DMS114 treated with DMSO at 0.1 percent for 48 hours (cell line): Measurements from ENCODE around the gene SORT1.
"Not testable (repeated sequence)": the region's sequence is repeated elsewhere in the genome, so short reads cannot be mapped to it uniquely, and the experiment has no call there.

Experiments used
- DNase-seq: peaks from one replicate; lab custom pipeline; 2025; ENCODE audit not compliant: unreplicated experiment; lab: John Stamatoyannopoulos, UW

The SORT1 gene

DNA sequence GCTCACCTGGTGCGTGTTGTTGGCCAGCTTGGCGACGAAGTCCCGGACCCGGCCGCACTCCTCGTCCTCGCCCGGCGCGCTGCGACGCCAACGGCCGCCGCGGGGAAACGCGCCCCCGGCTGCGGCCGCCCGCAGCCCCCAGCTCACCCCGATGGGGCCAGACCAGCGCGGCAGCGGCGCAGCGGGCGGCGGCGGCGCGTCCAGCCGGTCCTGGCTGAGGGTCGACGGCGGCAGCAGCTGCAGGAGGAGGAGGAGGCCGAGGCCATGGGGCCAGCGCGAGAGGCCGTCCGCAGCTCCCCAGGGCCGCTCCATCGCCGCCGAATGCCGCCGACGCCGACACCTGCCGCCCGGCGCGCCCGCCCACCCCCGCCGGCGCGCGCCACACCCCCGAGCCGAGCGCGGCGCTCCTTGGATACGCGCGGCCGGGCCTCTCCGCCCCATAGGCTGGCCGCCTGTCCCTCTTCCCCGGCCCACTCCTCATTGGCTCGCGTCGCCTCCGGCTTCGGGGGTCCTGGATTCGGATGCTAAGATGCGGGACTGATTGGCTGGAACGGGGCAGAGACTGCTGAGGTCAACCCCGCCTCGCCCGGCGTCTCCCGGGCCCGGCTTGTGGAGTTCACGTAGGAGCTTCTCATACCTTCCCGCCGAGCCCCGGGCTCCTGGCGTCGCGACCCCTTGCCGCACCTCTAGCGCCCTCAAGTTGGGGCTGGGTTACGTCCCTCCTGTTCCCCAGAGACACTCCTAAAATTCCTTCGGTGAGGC lies at the start of gene SORT1:
SORT1 (minus strand) TSS at position 338 of the 762 bp plus-strand sequence; CDS start at position 312, 26 bp downstream.
- DNase-seq = peak; percentile 92

DNA sequence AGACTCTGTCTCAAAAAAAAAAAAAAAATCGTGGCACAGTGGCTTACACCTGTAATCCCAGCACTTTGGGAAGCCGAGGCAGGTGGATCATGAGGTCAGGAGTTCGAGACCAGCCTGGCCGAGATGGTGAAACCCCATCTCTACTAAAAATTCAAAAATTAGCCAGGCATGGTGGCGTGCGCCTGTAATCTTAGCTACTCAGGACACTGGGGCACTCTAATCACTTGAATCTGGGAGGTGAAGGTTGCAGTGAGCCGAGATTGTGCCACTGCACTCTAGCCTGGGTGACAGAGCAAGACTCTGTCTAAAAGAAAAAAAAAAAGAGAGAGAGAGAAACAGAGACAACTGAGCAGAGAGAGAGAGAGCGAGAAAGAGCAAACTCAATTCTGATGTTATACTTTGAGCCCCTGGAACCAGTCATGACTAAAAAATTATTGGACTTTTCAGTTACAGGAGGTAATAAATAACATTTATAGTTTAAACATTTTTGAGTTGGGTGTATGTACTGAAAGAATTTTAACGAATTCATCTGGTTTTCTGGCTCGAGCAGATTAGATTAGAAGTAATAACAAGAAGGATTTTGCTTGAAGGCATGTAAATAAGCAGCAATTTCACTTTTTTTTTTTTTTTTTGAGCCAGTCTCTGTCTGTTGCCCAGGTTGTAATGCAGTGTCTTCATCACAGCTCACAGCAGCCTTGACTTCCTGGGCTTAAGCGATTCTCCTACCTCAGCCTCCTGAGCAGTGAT lies 48.4 kb upstream of the SORT1 start:
- DNase-seq = not testable (repeated sequence)

DNA sequence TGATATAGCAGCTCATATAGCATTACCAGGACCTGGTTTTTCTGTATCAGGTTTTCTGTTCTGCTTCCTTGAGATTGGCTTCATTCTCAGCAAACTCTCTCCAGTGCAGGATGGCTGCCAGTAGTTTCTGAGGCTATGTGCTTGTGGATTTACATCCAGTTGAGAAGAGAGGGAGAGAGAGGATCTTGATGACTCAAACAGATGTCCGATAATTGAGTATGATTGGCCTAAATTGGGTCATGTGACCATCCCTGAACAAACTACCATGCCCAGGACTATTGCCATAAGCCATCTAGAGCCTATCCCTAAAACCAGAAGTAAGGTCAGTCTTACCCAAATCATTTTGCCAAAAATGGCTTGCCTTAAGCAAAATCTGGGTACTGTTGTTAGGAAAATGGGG lies 46.6 kb upstream of the SORT1 start:
- DNase-seq = no peak

DNA sequence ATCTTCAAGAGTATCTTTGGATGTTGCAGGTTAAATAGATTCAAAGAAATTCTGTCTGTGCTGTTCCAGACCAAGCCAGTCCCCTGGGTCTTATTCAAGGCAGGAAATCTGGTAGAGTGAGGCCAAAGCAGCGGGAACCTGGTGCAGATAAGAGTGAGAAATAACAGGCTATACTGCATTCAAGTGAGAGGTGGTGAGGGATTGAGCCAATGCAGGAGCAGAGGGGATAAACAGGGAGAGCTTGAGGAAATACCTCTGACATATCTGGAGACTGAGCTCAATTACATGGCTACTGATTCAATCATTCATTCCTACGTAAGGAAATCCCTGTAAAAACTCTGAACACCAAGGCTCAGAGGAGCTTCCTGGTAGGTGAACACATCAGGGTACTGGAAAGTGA lies 45.8 kb upstream of the SORT1 start:
- DNase-seq = no peak

DNA sequence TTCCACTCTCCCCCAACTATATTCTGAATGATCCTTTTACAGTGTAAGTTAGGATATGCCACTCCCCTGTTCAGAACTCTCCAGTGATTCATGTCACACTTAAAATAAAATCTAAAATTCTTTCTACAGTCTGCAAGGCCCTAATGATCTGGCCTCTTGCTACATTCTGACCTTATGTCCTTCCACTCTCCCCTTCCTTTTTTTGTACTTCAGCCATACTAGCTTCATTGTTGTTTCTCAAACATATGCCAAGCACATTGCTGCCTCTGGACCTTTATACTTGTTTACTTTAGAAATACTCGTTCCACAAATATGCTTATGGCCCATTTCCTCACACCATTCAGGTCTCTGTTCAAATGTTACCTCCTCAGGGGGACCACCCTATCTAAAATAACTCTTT lies 43.4 kb upstream of the SORT1 start:
- DNase-seq = no peak

DNA sequence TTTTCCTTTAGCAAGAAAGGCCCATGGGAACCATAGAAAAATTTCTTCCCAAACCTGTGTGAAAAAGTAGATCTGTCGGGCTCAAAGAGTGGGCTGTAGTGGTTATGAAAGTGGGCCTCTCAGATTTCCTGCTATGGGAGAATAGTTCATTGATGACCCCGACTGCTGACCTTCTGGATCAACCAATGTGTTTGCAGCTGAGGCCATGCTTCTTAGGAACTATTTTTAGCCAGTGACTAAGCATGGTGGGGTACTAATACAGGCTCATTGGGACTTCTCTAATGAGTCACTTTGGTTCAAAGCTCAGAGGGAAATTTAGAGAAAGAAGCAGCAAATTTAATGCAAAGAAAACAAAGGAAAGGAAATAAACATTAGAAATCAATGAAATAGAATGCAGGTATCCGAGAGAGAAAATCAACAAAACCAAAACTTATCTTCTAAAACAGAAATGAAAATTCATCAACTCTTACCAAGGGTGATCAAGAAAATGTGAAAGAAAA lies 41.1 kb upstream of the SORT1 start:
- DNase-seq = no peak

DNA sequence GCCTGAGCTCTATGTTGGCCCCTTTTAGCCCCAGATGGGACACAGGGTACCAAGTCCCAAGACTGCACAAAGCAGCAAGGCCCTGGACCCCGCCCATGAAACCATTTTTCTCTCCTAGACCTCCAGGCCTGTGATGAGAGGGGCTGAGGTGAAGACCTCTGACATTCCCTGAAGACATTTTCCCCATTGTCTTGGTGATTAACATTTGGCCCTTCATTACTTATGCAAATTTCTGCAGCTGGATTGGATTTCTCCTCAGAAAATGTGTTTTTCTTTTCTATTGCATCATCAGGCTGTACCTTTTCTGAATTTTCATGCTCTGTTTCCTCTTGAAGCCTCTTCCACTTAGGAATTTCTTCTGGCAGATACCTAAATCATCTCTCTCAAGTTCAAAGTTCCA lies 36.8 kb upstream of the SORT1 start:
- no peak for DNase-seq

DNA sequence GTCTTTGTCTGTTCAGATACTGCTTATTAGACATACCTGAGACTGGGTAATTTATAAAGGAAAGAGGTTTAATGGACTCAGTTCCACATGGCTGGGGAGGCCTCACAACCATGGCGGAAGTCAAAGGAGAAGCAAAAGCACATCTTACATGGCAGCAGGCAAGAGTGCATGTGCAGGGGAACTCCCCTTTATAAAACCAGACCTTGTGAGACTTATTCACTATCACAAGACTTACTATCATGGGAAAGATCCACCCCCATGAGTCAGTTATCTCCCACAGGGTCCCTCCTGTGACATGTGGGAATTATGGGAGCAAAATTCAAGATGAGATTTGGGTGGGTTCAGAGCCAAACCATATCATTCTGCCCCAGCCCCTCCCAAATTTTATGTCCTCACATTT lies 35.6 kb upstream of the SORT1 start:
- DNase-seq = no peak

DNA sequence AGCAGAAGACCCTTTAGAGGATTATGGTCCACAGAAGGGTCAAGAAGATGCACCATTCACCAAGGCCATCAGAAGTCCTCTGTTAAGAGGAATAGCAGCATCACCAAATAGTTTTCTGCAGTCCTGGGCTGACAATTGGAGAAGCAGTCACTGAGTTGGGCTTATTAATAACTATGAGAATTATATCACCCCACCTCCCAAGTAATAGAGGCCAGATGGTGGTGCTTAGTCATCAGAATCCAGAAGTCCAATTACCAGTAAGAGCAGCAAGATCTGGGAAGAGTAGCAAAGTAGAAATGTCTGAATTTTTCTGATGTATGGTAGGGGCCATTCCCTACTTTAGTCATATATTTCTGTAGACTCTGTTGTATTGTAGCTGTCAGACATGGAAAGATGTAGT lies 34.6 kb upstream of the SORT1 start:
- DNase-seq = no peak

DNA sequence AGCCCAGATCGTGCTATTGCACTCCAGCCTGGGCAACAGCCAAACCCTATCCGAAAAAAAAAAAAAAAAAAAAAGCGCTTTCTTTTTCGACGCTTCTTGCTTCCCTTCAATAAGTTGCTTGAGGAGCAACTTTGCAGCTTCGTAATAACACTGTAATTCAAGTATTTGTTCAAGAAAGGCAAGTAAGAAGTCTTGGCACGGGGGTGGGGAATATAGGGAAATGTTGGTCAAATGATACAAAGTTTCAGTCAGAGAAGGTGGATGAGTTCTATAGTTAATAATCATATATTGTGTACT lies 29.4 kb upstream of the SORT1 start:
- DNase-seq = no peak

DNA sequence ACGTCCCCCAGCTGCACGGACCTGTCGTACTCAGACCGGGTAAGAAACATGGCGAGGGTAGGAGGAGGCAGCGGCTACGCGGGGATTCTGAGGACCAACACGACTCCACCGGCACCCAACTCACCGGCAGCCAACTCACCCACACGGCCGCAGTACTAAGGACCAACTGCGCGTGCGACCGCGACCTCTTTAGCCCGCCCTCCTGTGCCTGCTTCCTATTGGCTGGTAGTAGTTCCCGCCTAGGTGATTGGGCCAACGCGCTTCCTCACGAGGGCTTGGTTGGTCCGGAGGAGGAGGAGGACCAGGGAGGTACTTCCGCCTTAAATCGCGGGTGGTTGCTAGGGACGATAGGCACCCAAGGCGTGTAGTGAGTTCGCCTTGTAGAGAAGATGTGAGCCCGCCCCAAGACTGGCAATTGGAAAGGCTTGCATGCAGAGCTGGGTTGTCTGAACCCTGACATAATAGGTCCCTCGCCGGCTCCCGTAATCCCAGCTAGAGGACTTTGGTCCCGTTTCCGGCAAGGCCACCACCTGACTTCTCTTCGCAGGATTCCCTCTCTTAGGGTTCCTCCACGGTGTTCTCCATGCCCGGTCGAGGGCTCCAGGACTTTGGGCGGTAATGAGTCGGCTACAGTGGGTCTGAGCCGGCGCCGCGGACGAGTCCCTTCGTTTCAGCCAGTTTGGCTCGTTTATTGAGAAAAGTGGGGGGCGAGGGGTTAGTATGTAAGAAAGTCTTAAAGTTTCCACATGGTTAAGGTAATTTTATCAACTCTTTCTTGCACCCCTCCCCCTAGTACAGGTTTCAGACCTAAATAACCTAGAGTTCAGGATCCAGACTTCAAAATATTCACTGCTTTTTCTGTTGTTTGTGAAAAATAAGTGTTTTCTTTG lies 28.8 kb upstream of the SORT1 start, which contains the start of gene PSMA5:
PSMA5 (minus strand) TSS at position 168 of the 890 bp plus-strand sequence; CDS start at position 50, 118 bp downstream.
- DNase-seq = peak; percentile 99

DNA sequence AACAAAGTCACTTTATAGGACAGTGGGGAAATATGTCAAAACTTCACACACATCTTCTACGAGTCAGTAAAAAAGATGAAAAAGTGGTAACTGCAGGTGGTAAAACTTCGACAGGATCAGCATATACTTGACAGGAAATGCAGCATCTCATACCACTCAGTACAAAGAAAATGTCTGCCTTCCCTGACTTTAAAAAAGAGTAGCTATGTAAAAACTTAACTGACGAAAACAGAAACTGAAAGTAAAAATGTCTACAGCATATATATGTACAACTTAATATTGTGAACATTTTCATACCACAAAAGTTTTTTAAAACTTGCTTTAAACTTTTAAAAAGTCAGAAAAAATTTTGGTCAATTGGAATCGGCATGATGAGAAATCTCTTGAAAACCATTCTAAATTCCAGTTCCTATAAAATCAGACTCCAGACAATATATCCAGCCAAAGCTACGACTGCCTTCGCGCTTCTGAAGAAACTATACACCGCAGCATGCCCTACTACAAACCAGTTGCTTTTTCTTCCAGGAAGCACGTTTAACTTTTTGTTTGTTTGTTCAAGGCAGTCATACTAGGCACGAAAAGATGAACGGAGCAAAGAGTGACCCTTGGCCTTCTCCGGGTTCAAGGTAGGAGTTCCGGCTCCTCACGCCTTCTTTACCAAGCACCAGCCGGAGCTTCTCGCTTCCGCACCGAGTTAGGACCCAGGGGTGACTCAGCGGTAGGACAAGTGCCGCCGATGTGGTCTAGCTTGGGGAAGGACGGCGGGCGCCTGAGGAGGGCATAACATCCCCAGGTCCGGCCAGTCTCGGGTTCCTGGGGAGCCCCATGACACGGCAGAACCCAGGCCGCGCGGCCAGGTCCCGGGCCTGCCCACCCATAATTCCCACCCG lies 27.9 kb upstream of the SORT1 start:
- peak; percentile 26 for DNase-seq

DNA sequence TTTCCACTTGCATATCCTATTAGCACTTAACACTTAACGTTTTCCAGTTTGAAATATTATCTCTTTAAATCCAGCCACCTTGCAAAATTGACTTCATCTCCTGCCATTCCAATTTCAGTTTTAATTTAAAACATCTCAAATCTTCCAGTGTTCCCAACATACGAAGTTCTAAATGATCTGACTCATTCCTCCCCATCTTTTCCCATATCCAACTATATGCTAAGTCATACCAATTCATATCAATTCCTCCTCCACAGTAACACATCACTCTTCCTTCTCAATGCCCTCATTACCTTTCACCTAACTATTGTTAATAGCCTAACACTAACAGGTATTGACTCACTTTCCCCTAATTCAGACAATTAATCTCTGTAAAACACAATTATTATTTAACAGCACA lies 25.8 kb upstream of the SORT1 start:
- no peak for DNase-seq

DNA sequence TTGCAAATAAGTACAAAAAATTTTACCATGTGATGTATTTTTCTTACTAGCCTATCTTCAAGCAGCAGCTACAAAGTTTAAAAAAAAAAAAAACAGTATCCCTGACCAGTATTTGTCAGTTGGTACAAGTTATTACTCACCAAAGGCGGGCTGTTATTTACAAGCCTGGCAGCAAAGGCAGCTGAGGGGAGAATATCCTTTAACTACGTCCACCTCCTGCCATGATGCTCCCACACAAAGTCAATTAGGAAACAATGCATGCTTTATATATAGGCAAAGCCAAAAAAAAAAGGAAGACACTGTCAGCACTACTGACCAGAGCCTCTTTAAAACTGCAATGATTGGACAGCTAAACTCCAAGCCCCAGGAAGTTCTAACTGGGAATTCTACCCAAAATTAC lies 14.8 kb upstream of the SORT1 start:
- no peak for DNase-seq

DNA sequence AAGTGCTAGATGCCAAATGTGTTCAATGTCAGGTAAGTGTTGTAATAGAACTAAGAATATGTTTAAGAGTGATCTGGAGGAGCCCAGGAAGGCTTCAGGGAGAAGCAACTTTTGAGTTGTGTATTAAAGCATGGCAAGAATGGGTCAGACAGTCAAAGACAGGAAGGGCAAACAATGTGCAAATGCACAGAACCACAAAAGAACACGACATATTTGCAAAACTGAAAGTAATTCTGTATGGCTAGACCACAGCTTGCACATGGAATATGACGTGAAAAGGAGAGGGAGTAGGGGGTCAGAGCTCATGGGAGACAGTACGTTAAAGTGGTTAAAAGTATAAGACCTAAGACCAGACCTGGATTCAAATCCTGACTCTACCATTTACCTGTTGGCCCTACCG lies 7.1 kb upstream of the SORT1 start:
- DNase-seq = no peak

DNA sequence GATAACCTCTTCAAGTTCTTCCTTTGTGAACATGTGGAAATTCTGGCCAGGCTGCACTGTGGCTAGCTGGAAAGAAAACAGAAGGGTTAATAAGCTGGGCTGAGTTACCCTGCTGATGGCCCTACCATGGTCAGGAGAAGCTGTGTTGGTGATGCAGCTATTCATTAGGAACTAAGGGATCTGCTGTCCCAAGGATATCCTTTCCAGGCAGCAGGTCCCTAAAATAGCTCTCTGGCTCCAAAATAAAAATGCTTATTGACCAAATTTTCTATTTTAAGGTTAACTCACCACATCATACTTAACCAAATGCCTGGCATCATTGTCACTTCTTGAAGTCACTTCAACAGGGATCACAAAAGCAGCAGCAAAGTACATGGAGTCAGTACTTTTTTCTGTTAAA lies 4.3 kb upstream of the SORT1 start:
- no peak for DNase-seq

DNA sequence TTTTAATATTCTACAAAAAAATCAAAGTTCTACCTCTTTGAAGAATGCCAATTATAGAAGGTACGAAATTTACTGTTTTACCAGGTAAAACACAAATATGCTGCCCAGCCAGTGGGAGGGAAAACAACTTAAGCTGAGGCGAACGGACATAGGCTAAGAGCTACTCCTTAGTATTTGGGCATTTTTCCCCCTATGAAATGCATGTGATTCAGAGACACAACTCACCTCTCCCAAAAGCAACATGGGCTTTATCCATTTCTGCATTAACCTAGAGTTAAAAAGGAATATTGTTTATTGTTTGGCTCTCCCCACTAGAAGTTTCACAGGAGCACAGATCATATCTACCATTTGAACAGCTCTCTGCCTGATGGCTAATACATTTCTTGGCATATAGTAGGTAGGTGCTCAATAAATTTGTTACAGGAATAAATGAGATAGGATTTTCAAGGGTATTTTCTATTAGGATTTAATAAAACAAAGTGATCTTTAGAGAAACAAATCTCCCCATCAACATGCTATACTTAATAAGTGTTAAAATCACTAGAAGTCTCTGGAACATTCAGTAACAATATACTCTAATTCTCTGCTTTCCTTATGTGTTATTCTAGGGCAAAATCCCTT lies 2.4 kb upstream of the SORT1 start:
- no peak for DNase-seq

DNA sequence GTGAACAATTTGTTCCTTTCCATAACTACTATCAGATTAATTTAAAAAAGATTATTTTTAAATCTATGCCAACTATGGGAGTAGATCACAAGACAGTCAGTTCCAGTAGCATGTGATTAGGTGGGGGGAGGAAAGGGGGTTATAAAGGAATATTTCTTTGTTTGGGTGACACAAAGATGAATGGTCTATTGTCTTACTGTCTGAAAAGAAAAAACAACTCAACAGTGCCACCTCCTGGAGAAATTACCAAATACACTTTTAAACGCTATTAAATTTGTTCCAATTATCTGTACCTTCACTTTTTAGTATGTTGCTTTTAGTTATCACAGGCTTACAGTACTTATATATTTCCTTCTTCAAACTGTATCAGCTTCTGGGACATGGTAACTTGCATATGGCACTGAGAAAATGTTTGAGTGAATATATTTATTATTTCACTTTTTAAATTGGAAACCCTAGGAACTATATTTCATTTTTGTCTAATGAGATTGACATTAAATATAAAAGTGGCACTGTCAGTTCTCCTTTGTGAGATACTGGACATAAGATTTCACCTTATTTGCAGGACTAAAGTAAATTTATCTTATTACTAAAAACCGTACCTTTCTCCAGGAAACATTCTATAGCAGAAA lies 1.7 kb upstream of the SORT1 start:
- DNase-seq = peak; percentile 77
